ENCODE data around the gene ADAD2. TPM values are rescaled to one million over a fixed set of nuclear protein-coding genes. Genes with fewer than 3 reads are reported as not detected.

The ADAD2 gene
- total and polyA plus RNA-seq, 10 of the 15 experiments (the other 5 are each of a cell fraction or from before 2014, with no cell fraction given), result 0.44 to 0.68 (median 0.51) TPM; not detected in 7

- in situ Hi-C loops (cut with MboI) (no loop called here), intact Hi-C loops (cut with micrococcal nuclease; ENCODE audit: unreplicated experiment) (no loop called here)
- H3K36me3 ChIP-seq (ENCODE audit: control insufficient read depth in 2 of 2, insufficient read depth in 2 of 2, low read length in 1 of 2), result no peaks in the 10 kb centered on the region
- ChIA-PET POLR2A (no interaction called here), RAD21 (ENCODE audit: unreplicated experiment) (no interaction called here), CTCF (no interaction called here), SMC1A (ENCODE audit: uncharacterized antibody, unreplicated experiment) (no interaction called here)
- H2AFZ ChIP-seq (ENCODE audit: control insufficient read depth, low read depth, low read length), result no peak overlapping the region
- H3K79me2 ChIP-seq (ENCODE audit: control insufficient read depth, insufficient read depth, low read length), result no peaks in the 10 kb centered on the region
- 0% methylated on average over 1 of the region's 1 CpG for WGBS (ENCODE audit: insufficient coverage, insufficient replicate concordance, low lambda C conversion rate, missing lambda C conversion rate)
- TF ChIP-seq RCOR1 (conservative IDR thresholded peaks at IDR 0.05; ENCODE audit: low read depth, low read length) (no peak), ZNF622 (IDR thresholded peaks at IDR 0.05) (no peak), POLR2AphosphoS5 (IDR thresholded peaks at IDR 0.05; ENCODE audit: low read length) (no peak), EZH2 (IDR thresholded peaks at IDR 0.05; ENCODE audit: borderline replicate concordance, control insufficient read depth, low read depth, low read length) (no peak), BACH1 (IDR thresholded peaks at IDR 0.05; ENCODE audit: borderline replicate concordance) (no peak), NFIC (IDR thresholded peaks at IDR 0.05; ENCODE audit: low read depth, low read length) (no peak), FOXK2 (IDR thresholded peaks at IDR 0.05) (no peak), BCL11A (IDR thresholded peaks at IDR 0.05; ENCODE audit: low read depth, low read length) (no peak), BMI1 (IDR thresholded peaks at IDR 0.05; ENCODE audit: borderline replicate concordance) (no peak), GABPA (IDR thresholded peaks at IDR 0.05; ENCODE audit: low read depth) (no peak), TCF7 (IDR thresholded peaks at IDR 0.05; ENCODE audit: borderline replicate concordance) (no peak), ZZZ3 (IDR thresholded peaks at IDR 0.05; ENCODE audit: control insufficient read depth, insufficient read length, low read depth) (no peak), SMC3 (IDR thresholded peaks at IDR 0.05; ENCODE audit: borderline replicate concordance, low read length) (no peak), RELA (IDR thresholded peaks at IDR 0.05; ENCODE audit: borderline replicate concordance, partially characterized antibody) (no peak)
- TF ChIP-seq, protein P1, sequence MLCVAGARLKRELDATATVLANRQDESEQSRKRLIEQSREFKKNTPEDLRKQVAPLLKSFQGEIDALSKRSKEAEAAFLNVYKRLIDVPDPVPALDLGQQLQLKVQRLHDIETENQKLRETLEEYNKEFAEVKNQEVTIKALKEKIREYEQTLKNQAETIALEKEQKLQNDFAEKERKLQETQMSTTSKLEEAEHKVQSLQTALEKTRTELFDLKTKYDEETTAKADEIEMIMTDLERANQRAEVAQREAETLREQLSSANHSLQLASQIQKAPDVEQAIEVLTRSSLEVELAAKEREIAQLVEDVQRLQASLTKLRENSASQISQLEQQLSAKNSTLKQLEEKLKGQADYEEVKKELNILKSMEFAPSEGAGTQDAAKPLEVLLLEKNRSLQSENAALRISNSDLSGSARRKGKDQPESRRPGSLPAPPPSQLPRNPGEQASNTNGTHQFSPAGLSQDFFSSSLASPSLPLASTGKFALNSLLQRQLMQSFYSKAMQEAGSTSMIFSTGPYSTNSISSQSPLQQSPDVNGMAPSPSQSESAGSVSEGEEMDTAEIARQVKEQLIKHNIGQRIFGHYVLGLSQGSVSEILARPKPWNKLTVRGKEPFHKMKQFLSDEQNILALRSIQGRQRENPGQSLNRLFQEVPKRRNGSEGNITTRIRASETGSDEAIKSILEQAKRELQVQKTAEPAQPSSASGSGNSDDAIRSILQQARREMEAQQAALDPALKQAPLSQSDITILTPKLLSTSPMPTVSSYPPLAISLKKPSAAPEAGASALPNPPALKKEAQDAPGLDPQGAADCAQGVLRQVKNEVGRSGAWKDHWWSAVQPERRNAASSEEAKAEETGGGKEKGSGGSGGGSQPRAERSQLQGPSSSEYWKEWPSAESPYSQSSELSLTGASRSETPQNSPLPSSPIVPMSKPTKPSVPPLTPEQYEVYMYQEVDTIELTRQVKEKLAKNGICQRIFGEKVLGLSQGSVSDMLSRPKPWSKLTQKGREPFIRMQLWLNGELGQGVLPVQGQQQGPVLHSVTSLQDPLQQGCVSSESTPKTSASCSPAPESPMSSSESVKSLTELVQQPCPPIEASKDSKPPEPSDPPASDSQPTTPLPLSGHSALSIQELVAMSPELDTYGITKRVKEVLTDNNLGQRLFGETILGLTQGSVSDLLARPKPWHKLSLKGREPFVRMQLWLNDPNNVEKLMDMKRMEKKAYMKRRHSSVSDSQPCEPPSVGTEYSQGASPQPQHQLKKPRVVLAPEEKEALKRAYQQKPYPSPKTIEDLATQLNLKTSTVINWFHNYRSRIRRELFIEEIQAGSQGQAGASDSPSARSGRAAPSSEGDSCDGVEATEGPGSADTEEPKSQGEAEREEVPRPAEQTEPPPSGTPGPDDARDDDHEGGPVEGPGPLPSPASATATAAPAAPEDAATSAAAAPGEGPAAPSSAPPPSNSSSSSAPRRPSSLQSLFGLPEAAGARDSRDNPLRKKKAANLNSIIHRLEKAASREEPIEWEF (IDR thresholded peaks at IDR 0.05; ENCODE audit: insufficient replicate concordance, low read depth, low read length), result no peak
- TF ChIP-seq, protein P2, sequence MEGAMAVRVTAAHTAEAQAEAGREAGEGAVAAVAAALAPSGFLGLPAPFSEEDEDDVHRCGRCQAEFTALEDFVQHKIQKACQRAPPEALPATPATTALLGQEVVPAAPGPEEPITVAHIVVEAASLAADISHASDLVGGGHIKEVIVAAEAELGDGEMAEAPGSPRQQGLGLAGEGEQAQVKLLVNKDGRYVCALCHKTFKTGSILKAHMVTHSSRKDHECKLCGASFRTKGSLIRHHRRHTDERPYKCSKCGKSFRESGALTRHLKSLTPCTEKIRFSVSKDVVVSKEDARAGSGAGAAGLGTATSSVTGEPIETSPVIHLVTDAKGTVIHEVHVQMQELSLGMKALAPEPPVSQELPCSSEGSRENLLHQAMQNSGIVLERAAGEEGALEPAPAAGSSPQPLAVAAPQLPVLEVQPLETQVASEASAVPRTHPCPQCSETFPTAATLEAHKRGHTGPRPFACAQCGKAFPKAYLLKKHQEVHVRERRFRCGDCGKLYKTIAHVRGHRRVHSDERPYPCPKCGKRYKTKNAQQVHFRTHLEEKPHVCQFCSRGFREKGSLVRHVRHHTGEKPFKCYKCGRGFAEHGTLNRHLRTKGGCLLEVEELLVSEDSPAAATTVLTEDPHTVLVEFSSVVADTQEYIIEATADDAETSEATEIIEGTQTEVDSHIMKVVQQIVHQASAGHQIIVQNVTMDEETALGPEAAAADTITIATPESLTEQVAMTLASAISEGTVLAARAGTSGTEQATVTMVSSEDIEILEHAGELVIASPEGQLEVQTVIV (IDR thresholded peaks at IDR 0.05; ENCODE audit: borderline replicate concordance, partially characterized antibody), result no peak
- TF ChIP-seq, protein P3, sequence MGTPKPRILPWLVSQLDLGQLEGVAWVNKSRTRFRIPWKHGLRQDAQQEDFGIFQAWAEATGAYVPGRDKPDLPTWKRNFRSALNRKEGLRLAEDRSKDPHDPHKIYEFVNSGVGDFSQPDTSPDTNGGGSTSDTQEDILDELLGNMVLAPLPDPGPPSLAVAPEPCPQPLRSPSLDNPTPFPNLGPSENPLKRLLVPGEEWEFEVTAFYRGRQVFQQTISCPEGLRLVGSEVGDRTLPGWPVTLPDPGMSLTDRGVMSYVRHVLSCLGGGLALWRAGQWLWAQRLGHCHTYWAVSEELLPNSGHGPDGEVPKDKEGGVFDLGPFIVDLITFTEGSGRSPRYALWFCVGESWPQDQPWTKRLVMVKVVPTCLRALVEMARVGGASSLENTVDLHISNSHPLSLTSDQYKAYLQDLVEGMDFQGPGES (IDR thresholded peaks at IDR 0.05), result no peak
- DNase-seq (ENCODE audit: low read depth, low spot score), result no peak
- no peak for FAIRE-seq
- ATAC-seq, result no peak
- BruUV-seq (replicated peaks), result no TSS peak
- H4K20me1 ChIP-seq (ENCODE audit: control insufficient read depth, insufficient read depth), result no peaks in the 10 kb centered on the region
- peaks cover 0 to 2% of the 10 kb centered on the region in 2 experiments; a peak in 1 of 4 replicates for H3K27me3 ChIP-seq (replicated peaks in 1 of 2; ENCODE audit: control insufficient read depth in 2 of 2, insufficient read depth in 2 of 2, low read length in 1 of 2)
- H3K4me1 ChIP-seq (ENCODE audit: control insufficient read depth, insufficient read depth, low read length), result no peaks in the 10 kb centered on the region
- H3K4me2 ChIP-seq (ENCODE audit: control insufficient read depth, insufficient read depth), result no peak overlapping the region
- H3K27ac ChIP-seq (ENCODE audit: control insufficient read depth, insufficient read depth), result no peak overlapping the region
- no peak overlapping the region for H3K9ac ChIP-seq (ENCODE audit: control insufficient read depth, insufficient read depth, low read length)
- H3K9me3 ChIP-seq (replicated peaks; ENCODE audit: control insufficient read depth, insufficient read depth, low read length), result no peaks in the 10 kb centered on the region
- H3K4me3 ChIP-seq, result no peak overlapping the region
Observed at GRCh38 chr16:84159800-84160199, 31.2 kb upstream of the ADAD2 start.

Measured in GM12878 (cell line).